K562 (cell line): ENCODE results near the gene OR8B2. TPM values are rescaled to one million over a fixed set of nuclear protein-coding genes. Genes with fewer than 3 reads are reported as not detected.
"Not testable (repeated sequence)": the region's sequence is repeated elsewhere in the genome, so short reads cannot be mapped to it uniquely, and the experiment has no call there.

Source experiments
- ATAC-seq: fragments of 200-7000 bp; cut with Tn5 transposase; 3 replicates; pipeline ENCODE4 v1.9.1; 2020; ENCODE audit warnings: moderate library complexity
- BruUV-seq: library from RNA; stranded (reverse); fragments of 400-500 nt; replicated peaks from 2 replicates; lab custom pipeline; 2021; lab: Mats Ljungman, UMichigan
- CTCF ChIA-PET: fragments of 300-600 bp; formaldehyde crosslinking; extraction: SDS; loops from one replicate; lab custom pipeline; 2021; ENCODE audit warnings: low intra/inter-chr PET ratio; lab: Yijun Ruan, JAX
- POLR2A ChIA-PET: fragments of 300-600, 350-650 bp; sonication (Branson Sonifier 250); formaldehyde crosslinking; extraction: SDS; loops from one replicate; lab custom pipeline; 2021; ENCODE audit warnings: antibody characterized with exemption, inconsistent platforms; lab: Yijun Ruan, JAX
- DNase-seq, 4 experiments: peaks; one replicate each; pipeline versions ENCODE4 v3.0.0 to v3.0.0-alpha.2; 2011 to 2018; ENCODE audit warnings: low spot score in 3 of 4, mixed read lengths in 3 of 4; ENCODE audit errors: extremely low read depth in 1 of 4
- FAIRE-seq: peaks from 2 replicates; lab custom pipeline; 2011; peaks lifted over from hg19 to GRCh38; lab: Jason Lieb, UNC
- H2AFZ ChIP-seq: 2 replicates; pipeline ENCODE4 v1.6.0; 2011; ENCODE audit warnings: low read depth, low read length, control low read depth, inconsistent platforms
- H3K27ac ChIP-seq: fragments of 200-600 bp; 3 replicates; pipeline ENCODE4 v1.8.0; 2011; ENCODE audit warnings: low read depth, mild to moderate bottlenecking, control low read depth, inconsistent platforms, low read length, moderate library complexity, mixed read lengths; ENCODE audit errors: extremely low read depth
- H3K27me3 ChIP-seq, 2 experiments: fragments of 300-600 bp in 1 of 2; 2 replicates in 1 of 2; 3 replicates in 1 of 2; pipeline versions ENCODE4 v1.6.0 to v1.8.0; 2011; ENCODE audit warnings: inconsistent platforms in 2 of 2, low read length in 2 of 2, mild to moderate bottlenecking in 1 of 2, mixed read lengths in 1 of 2, moderate library complexity in 1 of 2; ENCODE audit not compliant: control insufficient read depth in 2 of 2, insufficient read depth in 2 of 2
- H3K36me3 ChIP-seq: fragments of 300-600 bp; 3 replicates; pipeline ENCODE4 v1.8.0; 2011; ENCODE audit warnings: mild to moderate bottlenecking, low read length, inconsistent platforms; ENCODE audit not compliant: control insufficient read depth, insufficient read depth
- H3K4me1 ChIP-seq, 2 experiments: fragments of 200-600 bp in 1 of 2; replicated peaks in 1 of 2; 2 replicates in 1 of 2; 3 replicates in 1 of 2; pipeline versions ENCODE4 v1.5.1 to v1.8.0; 2011; ENCODE audit warnings: inconsistent platforms in 2 of 2, low read length in 2 of 2, mild to moderate bottlenecking in 1 of 2, mixed read lengths in 1 of 2, moderate library complexity in 1 of 2; ENCODE audit not compliant: control insufficient read depth in 2 of 2, insufficient read depth in 2 of 2
- H3K4me2 ChIP-seq: 2 replicates; pipeline ENCODE4 v1.6.1; 2011; ENCODE audit warnings: low read length, control low read depth, inconsistent platforms, mixed read lengths; ENCODE audit not compliant: insufficient read depth
- H3K4me3 ChIP-seq: fragments of 200-600 bp; sonication (generic), shearing (Covaris generic); 2 replicates; pipeline ENCODE4 v1.5.1; 2016; ENCODE audit warnings: control low read depth, inconsistent platforms
- H3K79me2 ChIP-seq: fragments of 200-600 bp; 3 replicates; pipeline ENCODE4 v1.8.0; 2011; ENCODE audit warnings: low read length, inconsistent platforms; ENCODE audit not compliant: control insufficient read depth, insufficient read depth
- H3K9ac ChIP-seq, 2 experiments: 2 replicates each; pipeline versions ENCODE4 v1.6.0 to v1.6.1; 2011; ENCODE audit warnings: low read depth in 2 of 2, low read length in 2 of 2, control low read depth in 1 of 2, inconsistent platforms in 1 of 2, mild to moderate bottlenecking in 1 of 2, mixed read lengths in 1 of 2; ENCODE audit not compliant: insufficient read depth in 1 of 2
- H3K9me1 ChIP-seq: one replicate; pipeline ENCODE4 v1.6.0; 2011; ENCODE audit warnings: inconsistent platforms, mild to moderate bottlenecking, low read length, moderate library complexity; ENCODE audit not compliant: control insufficient read depth, insufficient read depth
- H3K9me3 ChIP-seq: replicated peaks from 2 replicates; pipeline ENCODE4 v1.5.1; 2011; ENCODE audit warnings: low read depth, low read length, inconsistent platforms; ENCODE audit not compliant: control insufficient read depth, insufficient read depth
- H4K20me1 ChIP-seq: replicated peaks from 2 replicates; pipeline ENCODE4 v1.6.1; 2011; ENCODE audit warnings: low read length, inconsistent platforms, mixed read lengths; ENCODE audit not compliant: control insufficient read depth, insufficient read depth
- DIDO1 ChIP-seq: fragments of 450-650 bp; IDR thresholded peaks from 2 replicates; pipeline ENCODE4 v1.6.1; 2016; ENCODE audit warnings: low read depth, missing biosample characterization, missing genetic modification characterization
- PTTG1 ChIP-seq: fragments of 450-650 bp; IDR thresholded peaks from 2 replicates; pipeline ENCODE4 v1.6.1; 2016; ENCODE audit warnings: low read depth, mild to moderate bottlenecking, missing genetic modification characterization, missing compliant biosample characterization
- WGBS: fragments of 100-300 bp; shearing (Covaris generic); methylation state at CpG from one replicate; pipeline ENCODE4 v1.1.6; 2016; ENCODE audit warnings: low coverage, mixed read lengths; ENCODE audit not compliant: insufficient coverage; ENCODE audit errors: missing lambda C conversion rate; 5-methylcytosine and 5-hydroxymethylcytosine counted together
- in situ Hi-C: fragments of 300-500 bp; cut with MboI; formaldehyde crosslinking; loops from 4 replicates; pipeline ENCODE4 v1.15.0; 2018; ENCODE audit warnings: inconsistent platforms, mixed read lengths
- intact Hi-C: fragments of 100-400 bp; cut with micrococcal nuclease; formaldehyde crosslinking; loops from 2 replicates; pipeline ENCODE4 v1.14.2; 2022
- polyA plus RNA-seq, 8 experiments: library from polyadenylated mRNA; depleted of rRNA in 4 of 8; stranded (reverse) in 5 of 8; unstranded in 3 of 8; fragments of >200 nt; fragmentation: Nextera tagmentation in 2 of 8; fragmentation: Illumina TruSeq in 1 of 8; extraction: Ambion mirVana in 2 of 8; extraction: Trizol in 1 of 8; gene quantifications; 2 replicates each; pipeline versions ENCODE4 v1.2.1 to v1.2.3, GENCODE V29; 2011 to 2014; ENCODE audit warnings: inconsistent platforms in 1 of 8, missing spikeins in 1 of 8
- total RNA-seq, 7 experiments: library from RNA; depleted of rRNA in 6 of 7; stranded (reverse); fragments of >200 nt in 6 of 7; fragmentation: Illumina TruSeq in 2 of 7; extraction: Trizol in 2 of 7; gene quantifications; 2 replicates each; pipeline versions ENCODE4 v1.2.1 to v1.2.3, GENCODE V29; 2011 to 2021; ENCODE audit warnings: low replicate concordance in 1 of 7
- TF ChIP-seq, protein P1 (sequence below), 2 experiments: fragments of 450-650 bp; formaldehyde crosslinking in 1 of 2; IDR thresholded peaks; 2 replicates each; pipeline versions ENCODE4 v1.4.0 to v1.6.1; 2014 to 2020; ENCODE audit warnings: mild to moderate bottlenecking in 2 of 2, borderline replicate concordance in 1 of 2, low read depth in 1 of 2
- TF ChIP-seq, protein P2 (sequence below): fragments of 450-650 bp; formaldehyde crosslinking; IDR thresholded peaks from 2 replicates; pipeline ENCODE4 v1.4.0; 2022; ENCODE audit warnings: missing genetic modification characterization

The OR8B2 gene
- total and polyA plus RNA-seq, 9 of the 15 experiments (the other 6 are each of a cell fraction or from before 2014, with no cell fraction given): 0.56 TPM; not detected in 8

DNA sequence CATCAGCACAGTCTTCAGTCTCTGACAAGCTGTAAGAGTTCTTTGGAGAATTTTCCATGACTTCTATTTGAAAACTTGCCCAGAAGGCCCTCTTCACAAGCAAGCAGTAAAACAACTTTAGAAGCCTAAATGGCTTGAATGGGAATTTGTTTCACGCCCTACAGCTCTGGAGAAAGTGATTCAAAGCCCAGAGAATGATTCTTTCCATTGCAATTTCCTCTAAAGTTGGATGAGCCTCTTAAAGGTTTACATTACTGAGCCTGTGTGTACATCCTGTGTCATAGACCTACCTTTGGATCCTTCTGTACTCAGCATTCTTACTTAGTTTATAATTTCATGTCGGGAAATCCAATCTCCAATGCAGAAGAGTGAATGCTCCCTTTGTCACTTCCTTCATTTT lies 21.3 kb upstream of the OR8B2 start (continued):
- TF ChIP-seq, protein P1, sequence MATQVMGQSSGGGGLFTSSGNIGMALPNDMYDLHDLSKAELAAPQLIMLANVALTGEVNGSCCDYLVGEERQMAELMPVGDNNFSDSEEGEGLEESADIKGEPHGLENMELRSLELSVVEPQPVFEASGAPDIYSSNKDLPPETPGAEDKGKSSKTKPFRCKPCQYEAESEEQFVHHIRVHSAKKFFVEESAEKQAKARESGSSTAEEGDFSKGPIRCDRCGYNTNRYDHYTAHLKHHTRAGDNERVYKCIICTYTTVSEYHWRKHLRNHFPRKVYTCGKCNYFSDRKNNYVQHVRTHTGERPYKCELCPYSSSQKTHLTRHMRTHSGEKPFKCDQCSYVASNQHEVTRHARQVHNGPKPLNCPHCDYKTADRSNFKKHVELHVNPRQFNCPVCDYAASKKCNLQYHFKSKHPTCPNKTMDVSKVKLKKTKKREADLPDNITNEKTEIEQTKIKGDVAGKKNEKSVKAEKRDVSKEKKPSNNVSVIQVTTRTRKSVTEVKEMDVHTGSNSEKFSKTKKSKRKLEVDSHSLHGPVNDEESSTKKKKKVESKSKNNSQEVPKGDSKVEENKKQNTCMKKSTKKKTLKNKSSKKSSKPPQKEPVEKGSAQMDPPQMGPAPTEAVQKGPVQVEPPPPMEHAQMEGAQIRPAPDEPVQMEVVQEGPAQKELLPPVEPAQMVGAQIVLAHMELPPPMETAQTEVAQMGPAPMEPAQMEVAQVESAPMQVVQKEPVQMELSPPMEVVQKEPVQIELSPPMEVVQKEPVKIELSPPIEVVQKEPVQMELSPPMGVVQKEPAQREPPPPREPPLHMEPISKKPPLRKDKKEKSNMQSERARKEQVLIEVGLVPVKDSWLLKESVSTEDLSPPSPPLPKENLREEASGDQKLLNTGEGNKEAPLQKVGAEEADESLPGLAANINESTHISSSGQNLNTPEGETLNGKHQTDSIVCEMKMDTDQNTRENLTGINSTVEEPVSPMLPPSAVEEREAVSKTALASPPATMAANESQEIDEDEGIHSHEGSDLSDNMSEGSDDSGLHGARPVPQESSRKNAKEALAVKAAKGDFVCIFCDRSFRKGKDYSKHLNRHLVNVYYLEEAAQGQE (IDR thresholded peaks at IDR 0.05; ENCODE audit: borderline replicate concordance): no peak
- TF ChIP-seq, protein P1 (CRISPR knock-in tag; IDR thresholded peaks at IDR 0.05; ENCODE audit: low read depth): no peak
- TF ChIP-seq PTTG1 (tag) (no peak), DIDO1 (tag) (no peak)
- TF ChIP-seq, protein P2, sequence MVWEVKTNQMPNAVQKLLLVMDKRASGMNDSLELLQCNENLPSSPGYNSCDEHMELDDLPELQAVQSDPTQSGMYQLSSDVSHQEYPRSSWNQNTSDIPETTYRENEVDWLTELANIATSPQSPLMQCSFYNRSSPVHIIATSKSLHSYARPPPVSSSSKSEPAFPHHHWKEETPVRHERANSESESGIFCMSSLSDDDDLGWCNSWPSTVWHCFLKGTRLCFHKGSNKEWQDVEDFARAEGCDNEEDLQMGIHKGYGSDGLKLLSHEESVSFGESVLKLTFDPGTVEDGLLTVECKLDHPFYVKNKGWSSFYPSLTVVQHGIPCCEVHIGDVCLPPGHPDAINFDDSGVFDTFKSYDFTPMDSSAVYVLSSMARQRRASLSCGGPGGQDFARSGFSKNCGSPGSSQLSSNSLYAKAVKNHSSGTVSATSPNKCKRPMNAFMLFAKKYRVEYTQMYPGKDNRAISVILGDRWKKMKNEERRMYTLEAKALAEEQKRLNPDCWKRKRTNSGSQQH (CRISPR knock-in tag): no peak

DNA sequence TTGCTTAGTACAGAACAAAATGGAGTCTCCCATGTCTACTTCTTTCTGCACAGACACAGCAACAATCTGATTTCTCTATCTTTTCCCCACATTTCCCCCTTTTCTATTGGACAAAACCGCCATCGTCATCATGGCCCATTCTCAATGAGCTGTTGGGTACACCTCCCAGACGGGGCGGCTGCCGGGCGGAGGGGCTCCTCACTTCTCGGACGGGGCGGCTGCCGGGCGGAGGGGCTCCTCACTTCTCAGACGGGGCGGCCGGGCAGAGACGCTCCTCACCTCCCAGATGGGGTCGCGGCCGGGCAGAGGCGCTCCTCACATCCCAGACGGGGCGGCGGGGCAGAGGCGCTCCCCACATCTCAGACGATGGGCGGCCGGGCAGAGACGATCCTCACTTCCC lies 18.9 kb upstream of the OR8B2 start:
- H3K9me1 ChIP-seq, H3K79me2 ChIP-seq, FAIRE-seq, H2AFZ ChIP-seq, H3K4me3 ChIP-seq, H3K27me3 ChIP-seq, H3K27ac ChIP-seq, H4K20me1 ChIP-seq, H3K4me1 ChIP-seq, H3K4me2 ChIP-seq, POLR2A ChIA-PET, CTCF ChIA-PET, ATAC-seq, H3K9ac ChIP-seq, H3K36me3 ChIP-seq, DNase-seq, H3K9me3 ChIP-seq, BruUV-seq: not testable (repeated sequence)
- in situ Hi-C loops: loop anchor here (10.0 to 25.0 kb wide), 2 partner anchors 328 to 434 kb away; no protein-coding TSS in a partner anchor
- intact Hi-C loops: loop anchor here (5.0 kb wide), 1 partner anchor 336 kb away; no protein-coding TSS in a partner anchor
- WGBS: 80% methylated on average over 2 of the region's 27 CpGs
